Fibroblast of the aortic adventitia (primary cell): Measurements from ENCODE around the gene PIKFYVE. TPM values are rescaled to one million over a fixed set of nuclear protein-coding genes. Genes with fewer than 3 reads are reported as not detected.

Source experiments
- DNase-seq: peaks from one replicate; pipeline ENCODE4 v3.0.0-alpha.2; 2010; ENCODE audit warnings: low read depth
- H3K4me3 ChIP-seq: 2 replicates; pipeline ENCODE4 v1.5.1; 2011; ENCODE audit warnings: low read depth, mild to moderate bottlenecking, control low read depth, low read length, moderate library complexity
- total RNA-seq: library from RNA; depleted of rRNA; stranded (reverse); fragments of >200 nt; gene quantifications from 2 replicates; pipeline ENCODE4 v1.2.3, GENCODE V29; 2012; ENCODE audit warnings: low replicate concordance
- TF ChIP-seq, protein P1 (sequence below): IDR thresholded peaks from 2 replicates; pipeline ENCODE4 v1.5.1; 2011; ENCODE audit warnings: mild to moderate bottlenecking, low read length, control low read depth, inconsistent platforms; ENCODE audit not compliant: insufficient read depth

PIKFYVE gene
- total RNA-seq, 1 donor = 45.8 TPM

DNA sequence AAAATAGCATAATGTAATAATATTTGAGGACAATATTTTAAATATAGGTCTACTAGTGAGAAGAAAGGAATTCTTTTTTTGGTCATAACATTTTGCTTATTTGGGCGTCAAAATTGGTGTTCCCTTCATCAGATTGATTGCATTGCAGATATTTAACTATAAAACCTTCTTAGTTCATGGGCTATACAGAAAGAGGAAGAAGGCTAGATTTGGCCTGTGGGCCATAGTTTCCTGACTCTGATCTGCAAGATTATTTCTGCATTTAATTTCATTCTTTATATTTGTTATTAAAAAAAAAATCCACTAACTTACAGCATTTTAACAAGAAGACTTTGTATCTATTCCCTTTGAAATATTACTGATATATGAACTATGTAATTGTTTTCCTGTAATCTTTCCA lies 31.9 kb downstream of the PIKFYVE start:
- H3K4me3 ChIP-seq = no peak overlapping the region
- TF ChIP-seq, protein P1, sequence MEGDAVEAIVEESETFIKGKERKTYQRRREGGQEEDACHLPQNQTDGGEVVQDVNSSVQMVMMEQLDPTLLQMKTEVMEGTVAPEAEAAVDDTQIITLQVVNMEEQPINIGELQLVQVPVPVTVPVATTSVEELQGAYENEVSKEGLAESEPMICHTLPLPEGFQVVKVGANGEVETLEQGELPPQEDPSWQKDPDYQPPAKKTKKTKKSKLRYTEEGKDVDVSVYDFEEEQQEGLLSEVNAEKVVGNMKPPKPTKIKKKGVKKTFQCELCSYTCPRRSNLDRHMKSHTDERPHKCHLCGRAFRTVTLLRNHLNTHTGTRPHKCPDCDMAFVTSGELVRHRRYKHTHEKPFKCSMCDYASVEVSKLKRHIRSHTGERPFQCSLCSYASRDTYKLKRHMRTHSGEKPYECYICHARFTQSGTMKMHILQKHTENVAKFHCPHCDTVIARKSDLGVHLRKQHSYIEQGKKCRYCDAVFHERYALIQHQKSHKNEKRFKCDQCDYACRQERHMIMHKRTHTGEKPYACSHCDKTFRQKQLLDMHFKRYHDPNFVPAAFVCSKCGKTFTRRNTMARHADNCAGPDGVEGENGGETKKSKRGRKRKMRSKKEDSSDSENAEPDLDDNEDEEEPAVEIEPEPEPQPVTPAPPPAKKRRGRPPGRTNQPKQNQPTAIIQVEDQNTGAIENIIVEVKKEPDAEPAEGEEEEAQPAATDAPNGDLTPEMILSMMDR = no peak
- DNase-seq = no peak

DNA sequence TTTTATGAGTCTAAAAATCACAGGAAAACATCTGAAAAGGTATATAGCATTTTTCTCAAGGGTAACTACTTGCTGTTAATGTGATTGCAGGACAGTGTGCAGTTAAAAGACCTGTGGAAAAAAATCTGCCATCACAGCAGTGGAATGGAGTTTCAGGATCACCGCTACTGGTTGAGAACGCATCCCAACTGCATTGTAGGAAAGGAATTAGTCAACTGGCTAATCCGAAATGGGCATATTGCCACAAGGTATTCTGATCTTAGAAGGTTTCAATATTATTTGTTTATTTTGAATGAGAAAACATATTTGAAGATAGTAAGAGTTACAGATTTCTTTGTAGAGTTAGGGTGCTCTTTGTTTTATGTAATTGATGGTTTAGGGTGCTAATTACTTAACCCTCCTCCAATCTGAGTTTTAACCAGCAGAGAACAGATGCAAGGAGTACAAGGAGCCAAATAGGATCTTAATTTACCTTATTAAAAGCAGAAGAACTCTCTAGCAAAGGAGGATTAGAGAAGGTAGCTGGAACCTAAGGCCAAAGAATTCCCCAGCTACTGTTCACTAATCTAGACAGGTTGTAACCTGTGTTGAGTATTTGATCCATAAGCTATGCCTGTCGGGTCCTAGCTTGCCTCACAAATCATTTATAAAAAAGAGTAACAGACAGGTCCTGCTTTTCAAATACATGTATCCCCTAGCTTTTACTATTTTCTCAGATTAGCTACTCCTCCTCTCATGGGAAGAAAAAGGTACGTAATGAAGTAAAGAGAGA lies 35.0 kb downstream of the PIKFYVE start:
- no peak overlapping the region for H3K4me3 ChIP-seq
- TF ChIP-seq, protein P1 = no peak
- DNase-seq = no peak

DNA sequence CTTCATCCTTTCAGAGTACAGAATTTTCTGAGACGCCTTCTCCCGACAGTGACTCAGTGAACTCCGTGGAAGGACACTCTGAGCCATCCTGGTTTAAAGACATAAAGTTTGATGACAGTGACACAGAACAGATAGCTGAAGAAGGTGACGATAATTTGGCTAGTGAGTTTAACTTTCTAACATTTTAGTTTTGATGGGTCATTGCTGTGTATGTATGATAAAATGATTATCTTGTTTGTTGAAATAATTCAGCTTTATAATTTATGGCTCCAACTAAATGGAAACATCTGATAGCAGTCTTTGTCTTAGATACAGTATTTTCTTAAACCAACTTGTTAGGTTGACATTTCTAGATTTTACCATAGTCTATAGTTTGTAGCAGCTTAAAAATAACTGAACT lies 38.1 kb downstream of the PIKFYVE start:
- no peak overlapping the region for H3K4me3 ChIP-seq
- TF ChIP-seq, protein P1 = no peak
- DNase-seq = no peak

- TF ChIP-seq, protein P1 = no peak
- DNase-seq = no peak
- H3K4me3 ChIP-seq = no peak overlapping the region
Observed at GRCh38 chr2:208304695-208305094, 38.6 kb downstream of the PIKFYVE start.

DNA sequence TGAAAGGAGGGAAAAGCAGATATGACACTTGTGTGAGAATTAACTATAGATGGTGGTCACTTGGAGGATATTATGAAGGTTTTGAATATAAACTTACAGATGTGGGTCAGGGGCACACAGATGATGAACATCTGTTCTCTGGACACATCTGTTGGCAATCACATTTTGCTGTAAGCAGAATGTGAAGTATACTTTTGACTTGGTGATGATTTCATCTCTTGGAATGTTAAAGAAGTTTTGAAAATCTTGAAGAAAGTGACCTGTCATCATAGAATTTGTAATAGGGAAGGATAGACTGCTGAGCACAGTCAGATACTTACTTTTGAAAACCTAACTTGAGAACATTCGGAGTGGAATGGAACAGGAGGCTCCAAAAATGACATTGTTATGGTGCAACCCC lies 40.2 kb downstream of the PIKFYVE start:
- H3K4me3 ChIP-seq = no peak overlapping the region
- DNase-seq = peak; percentile 7
- TF ChIP-seq, protein P1 = no peak

- TF ChIP-seq, protein P1 = no peak
- H3K4me3 ChIP-seq = no peak overlapping the region
- DNase-seq = no peak
Observed at GRCh38 chr2:208311321-208311720, 45.3 kb downstream of the PIKFYVE start.

- TF ChIP-seq, protein P1 = no peak
- H3K4me3 ChIP-seq = no peak overlapping the region
- no peak for DNase-seq
Observed at GRCh38 chr2:208311954-208312353, 45.9 kb downstream of the PIKFYVE start.
